Measurements from ENCODE around the gene SAMM50. TPM values are rescaled to one million over a fixed set of nuclear protein-coding genes. Genes with fewer than 3 reads are reported as not detected.

SAMM50 gene
- total RNA-seq, 1 donor from 2014 or later = 48.0 TPM

DNA sequence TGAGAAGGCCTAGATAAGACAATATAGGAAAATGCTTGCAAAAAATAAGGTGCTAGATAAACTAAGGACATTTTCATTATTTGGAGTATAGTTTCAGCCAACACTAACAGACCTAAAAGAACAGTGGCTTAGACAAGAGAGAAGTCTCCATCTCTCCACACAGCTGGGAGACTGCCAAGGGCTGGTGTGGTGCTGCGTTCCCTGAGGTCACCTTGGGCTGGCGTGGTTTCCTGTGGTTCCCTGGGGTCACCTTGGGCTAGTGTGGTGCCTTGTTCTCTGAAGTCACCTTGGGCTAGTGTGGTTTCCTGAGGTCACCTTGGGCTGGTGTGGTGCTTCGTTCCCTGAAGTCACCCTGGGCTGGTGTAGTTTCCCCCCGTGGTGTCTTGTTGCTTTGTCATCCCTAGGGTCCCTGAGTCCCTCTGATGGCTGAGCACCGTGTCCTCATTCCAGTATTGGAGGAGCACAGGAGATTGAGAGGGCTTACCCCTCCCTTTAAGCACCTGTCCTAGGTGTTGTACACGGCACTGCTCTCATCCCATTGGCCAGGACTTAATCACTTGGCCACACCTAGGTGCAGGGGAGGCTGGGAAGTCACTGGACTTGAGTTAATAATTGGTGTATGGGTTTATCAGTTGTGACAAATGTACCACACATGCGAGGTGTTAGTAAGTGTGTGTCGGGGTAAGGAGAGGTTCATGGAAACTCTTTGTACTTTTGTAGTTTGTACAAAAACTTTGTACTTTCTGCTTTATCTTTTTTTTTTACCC, 14.9 kb downstream of the SAMM50 start:
- no peak for DNase-seq
- no peaks in the 10 kb centered on the region for H3K9me3 Mint-ChIP-seq (ENCODE audit: unreplicated experiment)
- H3K27ac Mint-ChIP-seq (ENCODE audit: unreplicated experiment) = no peak overlapping the region
- H3K4me3 Mint-ChIP-seq (ENCODE audit: unreplicated experiment) = no peak overlapping the region
- no peaks in the 10 kb centered on the region for H3K27me3 Mint-ChIP-seq (ENCODE audit: unreplicated experiment)
- H3K4me1 Mint-ChIP-seq (ENCODE audit: low read depth, unreplicated experiment) = no peaks in the 10 kb centered on the region
- peaks cover 11% of the 10 kb centered on the region for H3K36me3 Mint-ChIP-seq (ENCODE audit: unreplicated experiment)
- TF ChIP-seq, protein P1, sequence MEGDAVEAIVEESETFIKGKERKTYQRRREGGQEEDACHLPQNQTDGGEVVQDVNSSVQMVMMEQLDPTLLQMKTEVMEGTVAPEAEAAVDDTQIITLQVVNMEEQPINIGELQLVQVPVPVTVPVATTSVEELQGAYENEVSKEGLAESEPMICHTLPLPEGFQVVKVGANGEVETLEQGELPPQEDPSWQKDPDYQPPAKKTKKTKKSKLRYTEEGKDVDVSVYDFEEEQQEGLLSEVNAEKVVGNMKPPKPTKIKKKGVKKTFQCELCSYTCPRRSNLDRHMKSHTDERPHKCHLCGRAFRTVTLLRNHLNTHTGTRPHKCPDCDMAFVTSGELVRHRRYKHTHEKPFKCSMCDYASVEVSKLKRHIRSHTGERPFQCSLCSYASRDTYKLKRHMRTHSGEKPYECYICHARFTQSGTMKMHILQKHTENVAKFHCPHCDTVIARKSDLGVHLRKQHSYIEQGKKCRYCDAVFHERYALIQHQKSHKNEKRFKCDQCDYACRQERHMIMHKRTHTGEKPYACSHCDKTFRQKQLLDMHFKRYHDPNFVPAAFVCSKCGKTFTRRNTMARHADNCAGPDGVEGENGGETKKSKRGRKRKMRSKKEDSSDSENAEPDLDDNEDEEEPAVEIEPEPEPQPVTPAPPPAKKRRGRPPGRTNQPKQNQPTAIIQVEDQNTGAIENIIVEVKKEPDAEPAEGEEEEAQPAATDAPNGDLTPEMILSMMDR (IDR thresholded peaks at IDR 0.05; ENCODE audit: partially characterized antibody, unreplicated experiment) = no peak

DNA sequence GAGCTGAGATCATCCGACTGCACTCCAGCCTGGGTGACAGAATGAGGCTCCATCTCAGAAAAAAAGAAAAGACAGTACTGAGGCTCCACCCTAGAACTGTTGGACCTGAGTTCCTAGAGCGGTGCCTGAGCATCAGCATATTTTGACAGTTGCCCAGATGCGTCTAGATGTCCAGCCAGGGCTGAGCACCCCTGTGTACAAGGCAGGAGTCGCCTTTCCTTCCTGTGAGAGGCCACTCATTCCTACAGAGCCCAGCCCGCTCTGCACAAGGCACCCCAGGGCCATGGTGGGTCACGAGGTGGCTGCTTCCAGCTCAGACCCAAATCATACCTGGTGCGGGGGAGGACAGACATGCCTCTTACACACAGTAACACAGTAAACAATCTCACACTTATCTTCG, 15.9 kb downstream of the SAMM50 start:
- Mint-ChIP-seq H3K4me3 (ENCODE audit: unreplicated experiment) (no peak overlapping the region), H3K27ac (ENCODE audit: unreplicated experiment) (no peak overlapping the region), H3K27me3 (ENCODE audit: unreplicated experiment) (no peaks in the 10 kb centered on the region), H3K36me3 (ENCODE audit: unreplicated experiment) (peaks cover 11% of the 10 kb centered on the region), H3K4me1 (ENCODE audit: low read depth, unreplicated experiment) (no peaks in the 10 kb centered on the region), H3K9me3 (ENCODE audit: unreplicated experiment) (no peaks in the 10 kb centered on the region)
- DNase-seq = no peak
- TF ChIP-seq, protein P1 (IDR thresholded peaks at IDR 0.05; ENCODE audit: partially characterized antibody, unreplicated experiment) = no peak

DNA sequence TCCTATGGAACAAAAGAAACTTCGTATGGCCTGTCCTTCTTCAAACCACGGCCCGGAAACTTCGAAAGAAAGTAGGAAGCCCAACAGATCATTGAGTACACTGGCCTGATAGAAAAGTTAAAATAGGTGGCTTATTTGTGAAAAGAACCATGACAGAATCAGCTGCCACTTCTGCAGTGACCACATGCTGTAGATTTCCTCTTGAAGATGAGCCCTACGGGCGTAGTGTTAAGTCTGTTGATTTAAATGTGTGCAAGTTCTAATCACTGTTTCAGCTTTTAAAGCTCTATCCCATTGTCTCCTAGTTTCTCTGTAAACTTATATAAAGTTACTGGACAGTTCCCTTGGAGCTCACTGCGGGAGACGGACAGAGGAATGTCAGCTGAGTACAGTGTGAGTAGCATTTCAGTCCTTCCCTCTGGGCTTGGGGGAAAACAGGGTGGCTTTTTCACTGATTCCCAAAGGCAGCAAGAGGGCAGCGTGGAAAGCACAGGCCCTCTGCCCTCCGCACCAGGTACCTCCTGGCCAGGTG, 17.8 kb downstream of the SAMM50 start:
- TF ChIP-seq, protein P1 (IDR thresholded peaks at IDR 0.05; ENCODE audit: partially characterized antibody, unreplicated experiment) = no peak
- Mint-ChIP-seq H3K36me3 (ENCODE audit: unreplicated experiment) (no peaks in the 10 kb centered on the region), H3K27ac (ENCODE audit: unreplicated experiment) (no peak overlapping the region), H3K4me3 (ENCODE audit: unreplicated experiment) (no peak overlapping the region), H3K27me3 (ENCODE audit: unreplicated experiment) (no peaks in the 10 kb centered on the region), H3K9me3 (ENCODE audit: unreplicated experiment) (peaks cover 1% of the 10 kb centered on the region), H3K4me1 (ENCODE audit: low read depth, unreplicated experiment) (no peaks in the 10 kb centered on the region)
- no peak for DNase-seq

DNA sequence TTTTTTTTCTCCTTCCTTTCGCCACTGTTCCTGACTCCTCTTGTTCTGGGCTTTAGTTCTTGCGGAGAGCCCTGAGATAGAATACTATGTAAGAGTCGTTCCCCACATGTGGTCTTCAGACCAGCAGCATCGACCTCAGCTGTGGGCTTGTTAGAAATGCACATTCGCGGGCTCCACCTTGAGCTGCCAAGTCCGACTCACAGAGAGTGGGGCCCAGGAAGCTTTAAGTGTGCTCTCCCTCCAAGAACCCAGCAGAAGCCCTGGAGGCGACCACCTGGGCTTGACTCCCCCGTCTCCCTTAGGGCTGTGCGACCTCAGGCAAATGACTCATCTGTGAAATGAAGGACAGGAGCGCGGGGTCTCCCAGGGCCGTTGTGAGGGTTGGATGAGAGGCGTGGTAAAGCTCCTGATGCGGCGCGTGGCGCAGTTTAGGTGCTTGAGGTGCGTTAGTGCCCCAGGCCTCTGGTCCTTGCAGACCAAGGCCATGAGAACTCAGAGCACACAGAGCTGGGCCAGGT, 18.8 kb downstream of the SAMM50 start:
- no peak overlapping the region for H3K27ac Mint-ChIP-seq (ENCODE audit: unreplicated experiment)
- H3K36me3 Mint-ChIP-seq (ENCODE audit: unreplicated experiment) = no peaks in the 10 kb centered on the region
- no peak overlapping the region for H3K4me3 Mint-ChIP-seq (ENCODE audit: unreplicated experiment)
- H3K4me1 Mint-ChIP-seq (ENCODE audit: low read depth, unreplicated experiment) = no peaks in the 10 kb centered on the region
- no peak for DNase-seq
- peaks cover 1% of the 10 kb centered on the region for H3K9me3 Mint-ChIP-seq (ENCODE audit: unreplicated experiment)
- TF ChIP-seq, protein P1 (IDR thresholded peaks at IDR 0.05; ENCODE audit: partially characterized antibody, unreplicated experiment) = no peak
- no peaks in the 10 kb centered on the region for H3K27me3 Mint-ChIP-seq (ENCODE audit: unreplicated experiment)

DNA sequence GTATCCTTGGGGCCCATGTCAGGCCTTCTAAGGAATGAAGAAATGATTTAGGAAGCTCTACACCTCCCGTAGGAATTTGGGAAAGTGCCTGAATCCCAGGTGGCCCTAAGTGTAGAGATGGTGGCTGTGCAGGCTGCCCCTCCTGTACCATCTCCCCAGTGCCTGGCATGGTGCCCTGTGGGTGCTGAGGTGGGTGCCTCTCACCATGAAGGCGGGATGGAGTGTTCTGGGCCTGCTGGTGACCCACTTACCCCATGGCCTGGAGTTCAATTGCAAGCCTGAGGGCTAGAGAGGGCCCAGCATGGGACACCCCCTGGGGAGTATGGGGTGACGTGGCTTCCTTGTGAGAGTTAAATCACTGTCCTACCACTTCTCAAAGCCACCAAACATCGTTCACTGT, 19.8 kb downstream of the SAMM50 start:
- DNase-seq = no peak
- peaks cover 2% of the 10 kb centered on the region for H3K27me3 Mint-ChIP-seq (ENCODE audit: unreplicated experiment)
- no peak overlapping the region for H3K27ac Mint-ChIP-seq (ENCODE audit: unreplicated experiment)
- H3K4me1 Mint-ChIP-seq (ENCODE audit: low read depth, unreplicated experiment) = no peaks in the 10 kb centered on the region
- TF ChIP-seq, protein P1 (IDR thresholded peaks at IDR 0.05; ENCODE audit: partially characterized antibody, unreplicated experiment) = no peak
- H3K9me3 Mint-ChIP-seq (ENCODE audit: unreplicated experiment) = peaks cover 3% of the 10 kb centered on the region
- H3K4me3 Mint-ChIP-seq (ENCODE audit: unreplicated experiment) = no peak overlapping the region
- H3K36me3 Mint-ChIP-seq (ENCODE audit: unreplicated experiment) = peaks cover 8% of the 10 kb centered on the region

Data from glutamatergic neuron (in vitro differentiated cells).